ENCODE results near the gene SLC22A14.
"Not testable (repeated sequence)": the region's sequence is repeated elsewhere in the genome, so short reads cannot be mapped to it uniquely, and the experiment has no call there.

Gene SLC22A14

GRCh38 chr3:38281895-38282686, at the start of gene SLC22A14:
SLC22A14 (plus strand) TSS chr3:38282294; CDS start chr3:38306027, 23,733 bp downstream.
- DNase-seq (ENCODE audit: low read depth): no peak

GRCh38 chr3:38232701-38233100, 49.4 kb upstream of the SLC22A14 start:
- no peak for DNase-seq (ENCODE audit: low read depth)

- DNase-seq (ENCODE audit: low read depth): no peak
Observed at GRCh38 chr3:38235466-38235865, 46.6 kb upstream of the SLC22A14 start.

- no peak for DNase-seq (ENCODE audit: low read depth)
Observed at GRCh38 chr3:38238416-38239008, 43.6 kb upstream of the SLC22A14 start.

GRCh38 chr3:38242812-38243211, 39.3 kb upstream of the SLC22A14 start:
- DNase-seq (ENCODE audit: low read depth): not testable (repeated sequence)

GRCh38 chr3:38245930-38246329, 36.2 kb upstream of the SLC22A14 start:
- no peak for DNase-seq (ENCODE audit: low read depth)

- DNase-seq (ENCODE audit: low read depth): peak; percentile 94
Observed at GRCh38 chr3:38247366-38248035, 34.6 kb upstream of the SLC22A14 start.

- DNase-seq (ENCODE audit: low read depth): no peak
Observed at GRCh38 chr3:38250198-38250597, 31.9 kb upstream of the SLC22A14 start.

- DNase-seq (ENCODE audit: low read depth): no peak
Observed at GRCh38 chr3:38251197-38251596, 30.9 kb upstream of the SLC22A14 start.

GRCh38 chr3:38253704-38254103, 28.4 kb upstream of the SLC22A14 start:
- DNase-seq (ENCODE audit: low read depth): no peak

GRCh38 chr3:38254872-38255271, 27.2 kb upstream of the SLC22A14 start:
- DNase-seq (ENCODE audit: low read depth): no peak

GRCh38 chr3:38255627-38256026, 26.5 kb upstream of the SLC22A14 start:
- no peak for DNase-seq (ENCODE audit: low read depth)

GRCh38 chr3:38257583-38257982, 24.5 kb upstream of the SLC22A14 start:
- DNase-seq (ENCODE audit: low read depth): no peak

- no peak for DNase-seq (ENCODE audit: low read depth)
Observed at GRCh38 chr3:38260474-38260873, 21.6 kb upstream of the SLC22A14 start.

GRCh38 chr3:38264353-38264771, 17.7 kb upstream of the SLC22A14 start:
- DNase-seq (ENCODE audit: low read depth): no peak

GRCh38 chr3:38264779-38265178, 17.3 kb upstream of the SLC22A14 start:
- DNase-seq (ENCODE audit: low read depth): no peak

- DNase-seq (ENCODE audit: low read depth): no peak
Observed at GRCh38 chr3:38265604-38266307, 16.3 kb upstream of the SLC22A14 start, which contains the start of gene SLC22A13. SLC22A13 (plus strand) TSS chr3:38265812; CDS start chr3:38265861, 49 bp downstream.

- DNase-seq (ENCODE audit: low read depth): no peak
Observed at GRCh38 chr3:38266810-38267209, 15.3 kb upstream of the SLC22A14 start.

- no peak for DNase-seq (ENCODE audit: low read depth)
Observed at GRCh38 chr3:38267662-38268061, 14.4 kb upstream of the SLC22A14 start.

- no peak for DNase-seq (ENCODE audit: low read depth)
Observed at GRCh38 chr3:38268087-38268486, 14.0 kb upstream of the SLC22A14 start.

- no peak for DNase-seq (ENCODE audit: low read depth)
Observed at GRCh38 chr3:38268522-38268921, 13.6 kb upstream of the SLC22A14 start.

- DNase-seq (ENCODE audit: low read depth): no peak
Observed at GRCh38 chr3:38270606-38271005, 11.5 kb upstream of the SLC22A14 start.
